Measurements from ENCODE around the gene FAM3A. TPM values are rescaled to one million over a fixed set of nuclear protein-coding genes. Genes with fewer than 3 reads are reported as not detected.
A peak's percentile ranks its signal among the peaks of the same experiment; 100 is the strongest.

The FAM3A gene
- total and polyA plus RNA-seq, 9 of the 15 experiments (the other 6 are each of a cell fraction or from before 2014, with no cell fraction given), result 0.75 to 70.6 (median 27.0) TPM

DNA sequence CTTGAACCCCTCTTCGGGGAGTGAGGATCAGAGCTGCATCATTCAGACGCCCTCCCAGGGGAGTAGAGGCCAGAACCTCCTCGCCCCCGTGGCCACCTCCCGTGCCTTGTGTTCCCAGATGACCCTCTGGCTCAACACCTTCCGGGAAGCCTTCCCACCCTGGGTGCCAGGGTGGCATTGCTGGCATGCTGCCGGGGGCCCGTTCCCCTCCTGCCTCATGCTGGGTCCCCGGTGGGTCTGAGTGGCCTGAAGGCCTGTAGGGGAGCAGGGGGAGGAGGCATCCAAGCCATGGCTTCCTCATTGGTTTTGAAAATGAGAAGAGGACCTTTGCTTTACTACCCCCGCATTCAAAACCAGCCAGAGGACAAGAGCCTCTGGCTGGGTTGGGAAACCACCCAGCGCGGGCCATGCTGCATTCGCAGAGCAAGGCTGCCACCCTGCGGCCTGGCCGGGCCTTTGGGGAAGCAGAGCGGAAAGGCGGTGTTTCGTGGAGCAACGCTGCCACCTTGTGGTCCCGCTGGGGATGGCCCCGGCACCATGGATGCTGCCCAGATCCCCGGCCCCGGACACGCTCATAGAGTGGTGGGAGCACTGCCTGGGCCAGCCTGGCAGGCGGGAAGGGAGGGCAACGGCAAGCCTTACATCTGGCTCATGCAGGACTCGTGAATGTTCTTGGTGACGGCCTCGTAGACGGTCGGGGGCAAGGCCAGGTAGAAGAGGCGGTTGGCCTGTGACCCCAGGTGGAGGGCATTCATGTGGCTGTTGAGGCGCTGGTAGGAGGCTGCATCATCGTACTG is 18.7 kb upstream of the FAM3A start (continued):
- TF ChIP-seq RBM22 (IDR thresholded peaks at IDR 0.05; ENCODE audit: low read depth, low read length, poor library complexity, severe bottlenecking) (no peak), ZBTB7A (IDR thresholded peaks at IDR 0.05; ENCODE audit: borderline replicate concordance, control insufficient read depth, low read depth, low read length) (peak; percentile 18; the same call in 1 of the 2 replicates), HNRNPL (IDR thresholded peaks at IDR 0.05; ENCODE audit: low read depth, low read length) (0 out of 2 replicates have a peak, but pooled peaks have one; percentile 41), FIP1L1 (IDR thresholded peaks at IDR 0.05; ENCODE audit: low read depth, low read length, poor library complexity, severe bottlenecking) (peak; percentile 52), CTCF (IDR thresholded peaks at IDR 0.05 in 2 of 3, conservative IDR thresholded peaks at IDR 0.05 in 1 of 3; ENCODE audit: insufficient read depth in 2 of 3, low read depth in 1 of 3, low read length in 3 of 3) (peak; percentile 99 to 100 (median 99)), CXXC5 (CRISPR knock-in tag; IDR thresholded peaks at IDR 0.05) (0 out of 2 replicates have a peak, but pooled peaks have one; percentile 26), JUN (IDR thresholded peaks at IDR 0.05; ENCODE audit: borderline replicate concordance, low read depth, low read length) (0 out of 2 replicates have a peak, but pooled peaks have one; percentile 24), JUN (CRISPR knock-in tag; IDR thresholded peaks at IDR 0.05; ENCODE audit: borderline replicate concordance) (no peak), SP1 (CRISPR knock-in tag; IDR thresholded peaks at IDR 0.05) (peak; percentile 83), ELF1 (tag; IDR thresholded peaks at IDR 0.05) (no peak), NUFIP1 (IDR thresholded peaks at IDR 0.05; ENCODE audit: partially characterized antibody) (no peak)
- TF ChIP-seq, protein P1, sequence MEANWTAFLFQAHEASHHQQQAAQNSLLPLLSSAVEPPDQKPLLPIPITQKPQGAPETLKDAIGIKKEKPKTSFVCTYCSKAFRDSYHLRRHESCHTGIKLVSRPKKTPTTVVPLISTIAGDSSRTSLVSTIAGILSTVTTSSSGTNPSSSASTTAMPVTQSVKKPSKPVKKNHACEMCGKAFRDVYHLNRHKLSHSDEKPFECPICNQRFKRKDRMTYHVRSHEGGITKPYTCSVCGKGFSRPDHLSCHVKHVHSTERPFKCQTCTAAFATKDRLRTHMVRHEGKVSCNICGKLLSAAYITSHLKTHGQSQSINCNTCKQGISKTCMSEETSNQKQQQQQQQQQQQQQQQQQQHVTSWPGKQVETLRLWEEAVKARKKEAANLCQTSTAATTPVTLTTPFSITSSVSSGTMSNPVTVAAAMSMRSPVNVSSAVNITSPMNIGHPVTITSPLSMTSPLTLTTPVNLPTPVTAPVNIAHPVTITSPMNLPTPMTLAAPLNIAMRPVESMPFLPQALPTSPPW (CRISPR knock-in tag; IDR thresholded peaks at IDR 0.05), result peak; percentile 66
- TF ChIP-seq, protein P2, sequence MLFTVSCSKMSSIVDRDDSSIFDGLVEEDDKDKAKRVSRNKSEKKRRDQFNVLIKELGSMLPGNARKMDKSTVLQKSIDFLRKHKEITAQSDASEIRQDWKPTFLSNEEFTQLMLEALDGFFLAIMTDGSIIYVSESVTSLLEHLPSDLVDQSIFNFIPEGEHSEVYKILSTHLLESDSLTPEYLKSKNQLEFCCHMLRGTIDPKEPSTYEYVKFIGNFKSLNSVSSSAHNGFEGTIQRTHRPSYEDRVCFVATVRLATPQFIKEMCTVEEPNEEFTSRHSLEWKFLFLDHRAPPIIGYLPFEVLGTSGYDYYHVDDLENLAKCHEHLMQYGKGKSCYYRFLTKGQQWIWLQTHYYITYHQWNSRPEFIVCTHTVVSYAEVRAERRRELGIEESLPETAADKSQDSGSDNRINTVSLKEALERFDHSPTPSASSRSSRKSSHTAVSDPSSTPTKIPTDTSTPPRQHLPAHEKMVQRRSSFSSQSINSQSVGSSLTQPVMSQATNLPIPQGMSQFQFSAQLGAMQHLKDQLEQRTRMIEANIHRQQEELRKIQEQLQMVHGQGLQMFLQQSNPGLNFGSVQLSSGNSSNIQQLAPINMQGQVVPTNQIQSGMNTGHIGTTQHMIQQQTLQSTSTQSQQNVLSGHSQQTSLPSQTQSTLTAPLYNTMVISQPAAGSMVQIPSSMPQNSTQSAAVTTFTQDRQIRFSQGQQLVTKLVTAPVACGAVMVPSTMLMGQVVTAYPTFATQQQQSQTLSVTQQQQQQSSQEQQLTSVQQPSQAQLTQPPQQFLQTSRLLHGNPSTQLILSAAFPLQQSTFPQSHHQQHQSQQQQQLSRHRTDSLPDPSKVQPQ (CRISPR knock-in tag; IDR thresholded peaks at IDR 0.05; ENCODE audit: borderline replicate concordance), result no peak
- TF ChIP-seq, protein P3, sequence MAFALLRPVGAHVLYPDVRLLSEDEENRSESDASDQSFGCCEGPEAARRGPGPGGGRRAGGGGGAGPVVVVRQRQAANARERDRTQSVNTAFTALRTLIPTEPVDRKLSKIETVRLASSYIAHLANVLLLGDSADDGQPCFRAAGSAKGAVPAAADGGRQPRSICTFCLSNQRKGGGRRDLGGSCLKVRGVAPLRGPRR (CRISPR knock-in tag; IDR thresholded peaks at IDR 0.05), result no peak
- TF ChIP-seq, protein P4, sequence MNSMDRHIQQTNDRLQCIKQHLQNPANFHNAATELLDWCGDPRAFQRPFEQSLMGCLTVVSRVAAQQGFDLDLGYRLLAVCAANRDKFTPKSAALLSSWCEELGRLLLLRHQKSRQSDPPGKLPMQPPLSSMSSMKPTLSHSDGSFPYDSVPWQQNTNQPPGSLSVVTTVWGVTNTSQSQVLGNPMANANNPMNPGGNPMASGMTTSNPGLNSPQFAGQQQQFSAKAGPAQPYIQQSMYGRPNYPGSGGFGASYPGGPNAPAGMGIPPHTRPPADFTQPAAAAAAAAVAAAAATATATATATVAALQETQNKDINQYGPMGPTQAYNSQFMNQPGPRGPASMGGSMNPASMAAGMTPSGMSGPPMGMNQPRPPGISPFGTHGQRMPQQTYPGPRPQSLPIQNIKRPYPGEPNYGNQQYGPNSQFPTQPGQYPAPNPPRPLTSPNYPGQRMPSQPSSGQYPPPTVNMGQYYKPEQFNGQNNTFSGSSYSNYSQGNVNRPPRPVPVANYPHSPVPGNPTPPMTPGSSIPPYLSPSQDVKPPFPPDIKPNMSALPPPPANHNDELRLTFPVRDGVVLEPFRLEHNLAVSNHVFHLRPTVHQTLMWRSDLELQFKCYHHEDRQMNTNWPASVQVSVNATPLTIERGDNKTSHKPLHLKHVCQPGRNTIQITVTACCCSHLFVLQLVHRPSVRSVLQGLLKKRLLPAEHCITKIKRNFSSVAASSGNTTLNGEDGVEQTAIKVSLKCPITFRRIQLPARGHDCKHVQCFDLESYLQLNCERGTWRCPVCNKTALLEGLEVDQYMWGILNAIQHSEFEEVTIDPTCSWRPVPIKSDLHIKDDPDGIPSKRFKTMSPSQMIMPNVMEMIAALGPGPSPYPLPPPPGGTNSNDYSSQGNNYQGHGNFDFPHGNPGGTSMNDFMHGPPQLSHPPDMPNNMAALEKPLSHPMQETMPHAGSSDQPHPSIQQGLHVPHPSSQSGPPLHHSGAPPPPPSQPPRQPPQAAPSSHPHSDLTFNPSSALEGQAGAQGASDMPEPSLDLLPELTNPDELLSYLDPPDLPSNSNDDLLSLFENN (IDR thresholded peaks at IDR 0.05; ENCODE audit: low read depth in 2 of 2, low read length in 2 of 2), result 0 out of 4 replicates have a peak, but pooled peaks of 1 of the 2 experiments have one; percentile 44
